GM21367 (cell line): ENCODE results near the gene KRTAP19-8.
A peak's percentile ranks its signal among the peaks of the same experiment; 100 is the strongest.

Source experiments
- ATAC-seq: cut with Tn5 transposase; IDR thresholded peaks from one replicate; pipeline ENCODE4 v1.9.1; 2021; ENCODE audit not compliant: unreplicated experiment

KRTAP19-8 gene

GRCh38 chr21:31038376-31038775 is at the start of gene KRTAP19-8:
Gene KRTAP19-8 (minus strand): TSS chr21:31038476. CDS start chr21:31038443, 33 bp downstream.
- no peak for ATAC-seq

DNA sequence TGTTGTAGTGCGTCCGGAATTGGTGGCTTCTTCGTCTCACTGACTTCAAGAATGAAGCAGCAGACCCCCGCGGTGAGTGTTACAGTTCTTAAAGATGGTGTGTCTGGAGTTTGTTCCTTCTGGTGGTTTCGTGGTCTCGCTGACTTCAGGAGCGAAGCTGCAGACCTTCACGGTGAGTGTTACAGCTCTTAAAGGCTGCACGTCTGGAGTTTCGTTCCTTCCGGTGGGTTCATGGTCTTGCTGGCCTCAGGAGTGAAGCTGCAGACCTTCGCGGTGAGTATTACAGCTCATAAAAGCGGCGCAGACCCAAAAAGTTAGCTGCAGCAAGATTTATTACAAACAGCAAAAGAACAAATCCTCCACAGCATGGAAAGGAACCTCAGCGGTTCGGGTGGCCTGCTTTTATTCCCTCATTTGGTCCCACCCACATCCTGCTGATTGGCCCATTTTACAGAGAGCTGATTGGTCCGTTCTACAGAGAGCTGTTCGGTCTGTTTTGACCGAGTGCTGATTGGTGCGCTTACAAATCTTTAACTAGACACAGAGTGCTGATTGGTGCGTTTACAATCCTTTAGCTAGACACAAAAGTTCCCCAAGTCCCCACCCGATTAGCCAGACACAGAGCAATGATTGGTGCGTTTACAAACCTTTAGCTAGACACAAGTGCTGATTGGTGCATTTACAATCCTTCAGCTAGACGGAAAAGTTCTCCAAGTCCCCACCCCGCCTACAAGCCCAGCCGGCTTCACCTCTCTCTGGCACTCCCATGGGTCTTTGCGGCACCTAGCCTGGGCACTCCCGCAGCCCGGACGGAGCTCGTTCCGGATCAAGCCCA is 49.6 kb upstream of the KRTAP19-8 start:
- ATAC-seq = no peak

DNA sequence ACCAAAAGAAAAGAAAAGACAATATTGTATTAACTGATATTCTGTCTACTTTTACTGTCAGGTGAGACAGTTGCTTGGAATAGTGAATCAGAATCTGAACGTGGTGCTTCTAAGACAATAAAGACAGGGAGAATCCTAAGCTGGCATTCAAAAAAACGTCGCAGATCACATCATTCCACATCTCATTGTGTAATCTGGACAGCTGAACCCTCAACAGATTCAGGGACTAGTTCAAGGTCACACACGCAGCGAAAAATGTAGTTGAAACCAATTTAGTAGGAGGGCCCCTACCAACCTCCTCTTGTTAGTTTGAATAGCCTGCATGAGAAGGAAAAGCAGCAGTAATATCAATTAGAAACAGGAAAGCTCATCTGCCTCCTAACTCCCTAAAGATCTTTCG is 46.4 kb upstream of the KRTAP19-8 start:
- no peak for ATAC-seq

DNA sequence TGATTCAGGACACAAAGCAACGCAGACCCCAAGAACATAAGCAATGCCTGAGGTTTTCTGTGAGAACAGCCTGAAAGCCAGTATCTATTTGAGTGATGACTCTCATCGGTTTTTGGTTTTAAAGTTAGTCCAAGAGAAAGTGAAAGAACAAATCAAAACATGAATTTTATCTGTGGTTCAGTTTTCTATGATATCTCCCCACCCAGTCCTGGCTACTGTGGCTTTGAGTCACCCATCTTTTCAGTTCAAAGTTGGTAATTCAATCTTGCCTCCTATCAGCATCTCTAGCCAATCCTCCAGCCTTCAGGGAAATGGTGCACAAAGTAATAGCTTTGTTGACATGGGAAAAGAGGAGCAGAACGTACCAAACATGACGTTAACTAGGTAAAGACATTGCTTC is 40.5 kb upstream of the KRTAP19-8 start:
- ATAC-seq = peak; percentile 67

DNA sequence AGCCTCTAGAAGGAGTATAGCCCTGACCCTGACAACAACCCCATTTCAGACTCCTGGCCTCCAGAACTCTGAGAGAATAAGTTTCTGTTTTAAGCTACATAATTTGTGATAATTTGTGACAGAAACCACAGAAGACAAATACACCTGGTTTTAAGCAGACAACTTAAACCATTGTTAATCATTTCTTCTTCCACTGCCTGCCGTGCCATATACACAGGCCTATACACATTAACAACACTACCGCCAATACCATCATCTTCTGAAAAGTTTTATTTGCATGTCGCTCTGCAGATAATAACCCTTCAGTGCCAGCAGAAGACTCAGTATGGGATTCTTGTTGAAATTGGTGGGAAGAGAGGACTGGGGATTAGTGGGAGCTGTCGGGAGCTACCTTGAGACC is 39.9 kb upstream of the KRTAP19-8 start:
- ATAC-seq = no peak

DNA sequence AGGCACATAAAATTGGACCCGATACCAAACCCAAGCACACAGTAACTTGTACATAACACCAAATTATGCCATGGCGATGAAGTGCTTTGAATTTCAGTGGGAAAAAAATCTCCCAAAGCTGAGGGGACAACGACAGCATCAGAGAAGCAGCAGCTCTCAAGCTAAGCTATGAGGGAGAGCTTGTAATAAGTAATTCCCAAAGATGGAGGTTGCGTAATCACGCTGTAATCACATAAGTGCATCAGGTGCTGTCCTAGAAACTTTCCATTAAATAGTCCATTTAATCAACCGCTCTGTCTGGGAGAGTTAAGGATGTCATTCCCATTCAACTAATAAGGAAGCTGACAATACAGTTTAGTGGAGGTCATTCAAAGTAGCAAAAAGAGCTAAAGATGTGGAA is 37.6 kb upstream of the KRTAP19-8 start:
- no peak for ATAC-seq

GRCh38 chr21:31072533-31072932 is 34.3 kb upstream of the KRTAP19-8 start:
- ATAC-seq = no peak

DNA sequence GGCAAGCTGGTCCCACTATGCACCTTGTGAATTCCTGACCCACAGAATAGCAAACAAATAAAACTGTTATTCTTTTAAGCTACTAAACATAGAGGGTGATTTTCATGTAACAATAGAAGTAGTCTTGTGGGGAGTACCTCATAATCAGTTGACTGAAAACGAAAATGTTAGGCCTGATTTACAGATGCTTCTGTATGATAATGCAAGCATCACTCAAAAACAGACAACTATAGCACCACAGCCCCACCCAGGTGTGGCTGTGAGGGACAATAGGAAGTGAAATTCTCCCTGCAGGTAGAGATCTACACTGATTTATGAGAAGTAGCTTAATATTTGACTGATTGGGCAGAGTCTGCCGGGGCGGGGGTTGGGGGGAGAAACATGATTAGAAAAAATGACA is 26.5 kb upstream of the KRTAP19-8 start:
- ATAC-seq = peak; percentile 55

DNA sequence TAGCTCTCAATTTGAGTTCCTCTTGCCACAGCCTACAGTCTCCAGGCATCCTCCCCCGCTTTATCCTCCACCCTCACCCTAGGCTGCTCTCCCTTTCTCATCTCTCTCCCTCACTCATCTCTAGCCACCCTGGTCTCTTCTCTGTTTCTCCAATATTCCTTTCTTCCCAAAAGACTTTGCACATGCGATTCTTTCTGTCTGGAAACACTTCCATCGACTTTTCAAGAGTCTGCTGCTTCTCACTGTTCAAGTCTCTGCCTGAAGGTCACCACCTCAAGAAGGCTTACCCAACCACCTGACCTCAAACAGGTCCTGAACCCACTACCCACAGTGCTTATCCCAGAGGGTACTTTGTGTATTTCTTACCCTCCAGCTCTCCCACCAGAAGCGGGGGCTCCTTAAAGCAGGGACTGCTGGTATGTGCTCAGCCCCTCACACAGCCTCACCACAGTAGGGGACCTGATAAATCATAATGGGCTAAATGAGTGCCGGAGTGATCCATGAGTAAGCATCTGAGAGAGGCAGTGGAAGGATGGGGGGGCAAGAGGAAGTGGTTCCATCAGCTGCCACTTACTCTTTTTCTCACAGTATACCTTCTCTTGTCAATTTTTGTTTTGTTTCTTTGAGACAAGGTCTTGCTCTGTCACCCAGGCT is 14.3 kb upstream of the KRTAP19-8 start:
- no peak for ATAC-seq

DNA sequence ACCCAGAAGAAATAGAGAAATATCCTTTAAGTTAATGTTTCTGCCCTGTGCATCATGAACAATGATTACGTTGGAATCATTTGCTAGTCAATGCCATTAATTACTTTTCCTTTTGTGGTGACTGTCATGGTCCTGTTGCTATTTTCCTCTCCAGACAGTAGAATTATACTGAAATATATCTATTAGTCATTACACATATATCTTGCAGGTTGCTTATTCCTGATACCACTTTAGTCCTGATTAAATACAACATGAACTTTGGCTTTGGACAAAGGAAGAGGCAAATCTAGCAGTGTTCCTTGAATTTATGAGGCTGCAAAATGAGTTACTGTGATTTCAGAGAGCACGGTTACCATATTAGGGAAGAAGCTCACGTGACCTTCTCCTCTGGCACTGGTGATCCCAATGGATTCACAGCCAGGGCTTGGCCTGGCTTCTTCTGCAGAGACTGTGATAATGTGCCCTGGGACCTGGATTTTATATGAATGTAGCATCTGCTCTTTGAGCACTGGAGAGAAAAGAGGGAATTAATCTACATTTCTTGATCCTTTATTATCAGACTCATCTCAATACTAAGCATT is 12.4 kb upstream of the KRTAP19-8 start:
- ATAC-seq = no peak

GRCh38 chr21:31045841-31046240 is 7.6 kb upstream of the KRTAP19-8 start:
- no peak for ATAC-seq

- no peak for ATAC-seq
These were observed 5.2 kb upstream of the KRTAP19-8 start for GRCh38 chr21:31043471-31043870.

GRCh38 chr21:31042080-31042464 is 3.8 kb upstream of the KRTAP19-8 start:
- peak; percentile 53 for ATAC-seq

- ATAC-seq = peak; percentile 61
These were observed 3.2 kb upstream of the KRTAP19-8 start for GRCh38 chr21:31041295-31042079.

DNA sequence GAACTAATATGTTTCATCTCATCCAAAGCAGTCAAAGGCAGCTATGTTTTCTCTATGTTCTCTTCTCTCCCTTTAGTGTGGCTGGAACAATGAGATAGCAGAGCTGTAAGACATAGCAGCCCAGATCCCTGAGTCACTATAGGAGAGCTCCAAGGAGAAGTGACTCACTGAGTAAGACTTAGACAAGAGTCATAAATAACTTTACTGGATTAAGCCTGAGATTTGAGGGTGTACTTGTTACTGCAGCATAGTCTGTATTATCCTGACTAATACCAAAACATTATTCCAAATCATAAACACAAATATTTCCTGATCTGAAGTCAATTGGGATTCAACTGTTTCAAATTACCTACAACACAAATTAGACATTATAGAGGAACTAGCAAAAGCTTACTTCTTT is 3.9 kb downstream of the KRTAP19-8 start:
- no peak for ATAC-seq

GRCh38 chr21:31030367-31031106 is 7.7 kb downstream of the KRTAP19-8 start:
- ATAC-seq = peak; percentile 86

- no peak for ATAC-seq
These were observed 14.6 kb downstream of the KRTAP19-8 start for GRCh38 chr21:31023680-31024079.

DNA sequence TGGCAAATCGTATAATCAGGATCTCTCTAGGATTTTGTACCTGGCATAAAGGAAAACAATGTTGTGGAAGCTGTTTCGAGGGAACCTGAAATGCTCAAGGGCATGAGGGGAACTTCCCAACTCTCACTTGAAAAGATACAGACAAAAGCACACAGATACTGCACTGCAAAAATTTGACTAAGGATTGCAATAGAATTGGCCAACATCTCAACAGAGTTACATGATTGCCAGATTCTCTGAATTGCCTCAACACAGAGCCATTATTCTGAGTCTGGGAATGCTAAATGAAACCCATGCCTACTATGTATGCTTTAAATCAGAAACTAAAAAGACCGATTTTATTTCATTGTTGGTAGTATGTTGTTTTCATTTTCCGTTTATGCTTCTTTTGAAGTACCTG is 16.0 kb downstream of the KRTAP19-8 start:
- ATAC-seq = no peak

DNA sequence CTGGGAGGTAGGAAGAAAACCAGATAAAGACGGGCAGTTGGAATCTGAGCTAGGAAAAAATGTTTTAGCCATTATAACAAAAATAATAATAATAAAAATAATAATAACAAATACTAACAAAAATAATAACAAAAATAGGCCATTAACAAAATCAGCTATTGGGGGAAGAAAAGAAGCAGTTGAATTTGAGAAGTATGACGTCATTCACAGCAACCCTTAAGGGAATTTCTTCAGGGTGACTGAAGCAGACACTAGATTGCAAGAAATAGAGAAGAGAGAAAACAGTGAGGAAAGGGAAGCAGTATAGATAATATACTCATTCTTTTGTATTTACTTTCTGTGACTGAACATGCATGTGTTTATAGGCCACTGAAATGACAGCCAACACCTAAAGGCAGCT is 20.0 kb downstream of the KRTAP19-8 start:
- no peak for ATAC-seq

DNA sequence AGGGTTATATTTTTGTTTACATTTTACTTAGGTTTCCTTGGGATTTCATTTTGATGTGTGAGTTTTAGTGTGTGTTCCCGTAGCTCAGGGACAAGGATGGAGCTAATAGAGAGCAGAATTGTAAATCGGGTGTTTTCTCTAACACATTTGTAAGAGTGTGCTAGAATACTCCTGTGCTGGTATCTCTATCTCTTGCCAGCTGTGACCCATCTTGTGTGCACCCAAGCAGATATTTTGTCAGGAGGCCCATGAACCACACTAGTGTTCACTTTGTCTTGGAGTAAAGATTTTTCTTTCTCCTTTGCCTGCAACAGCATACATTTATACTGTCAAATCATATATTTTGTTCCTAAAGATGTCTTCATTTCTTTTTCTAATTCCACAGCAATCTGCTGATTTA is 23.4 kb downstream of the KRTAP19-8 start:
- ATAC-seq = no peak
